ENCODE data around the gene TBC1D5. TPM values are rescaled to one million over a fixed set of nuclear protein-coding genes. Genes with fewer than 3 reads are reported as not detected.

TBC1D5 gene
- total RNA-seq, 1 donor from 2014 or later = 75.6 TPM

GRCh38 chr3:17742880-17743657, 638 bp upstream of the TBC1D5 start:
- peak overlapping the region; percentile 90 for H3K4me3 ChIP-seq
- TF ChIP-seq CTCF (IDR thresholded peaks at IDR 0.05) = no peak
- no peaks in the 10 kb centered on the region for H3K9me3 ChIP-seq
- peak overlapping the region; percentile 98 for H3K27ac ChIP-seq
- H3K27me3 ChIP-seq (ENCODE audit: low read depth) = no peaks in the 10 kb centered on the region
- H3K4me1 ChIP-seq = peaks cover 32% of the 10 kb centered on the region
- DNase-seq (no peak), ATAC-seq (no peak)
- intact Hi-C loops (cut with DNase I) = no loop called here
- H3K36me3 ChIP-seq = no peaks in the 10 kb centered on the region

- no peak for ATAC-seq
- Histone ChIP-seq H3K36me3 (no peaks in the 10 kb centered on the region), H3K27ac (peak overlapping the region; percentile 98), H3K4me1 (peaks cover 32% of the 10 kb centered on the region), H3K4me3 (peak overlapping the region; percentile 90), H3K9me3 (no peaks in the 10 kb centered on the region), H3K27me3 (ENCODE audit: low read depth) (no peaks in the 10 kb centered on the region)
- DNase-seq = no peak
- intact Hi-C loops (cut with DNase I) = no loop called here
- TF ChIP-seq CTCF (IDR thresholded peaks at IDR 0.05) = no peak
Measured at GRCh38 chr3:17741621-17742101, 770 bp downstream of the TBC1D5 start.

GRCh38 chr3:17740721-17741141, 1.7 kb downstream of the TBC1D5 start:
- DNase-seq = no peak
- H3K27ac ChIP-seq = peak overlapping the region; percentile 98
- intact Hi-C loops (cut with DNase I) = no loop called here
- H3K27me3 ChIP-seq (ENCODE audit: low read depth) = no peaks in the 10 kb centered on the region
- no peaks in the 10 kb centered on the region for H3K9me3 ChIP-seq
- H3K4me1 ChIP-seq = peaks cover 32% of the 10 kb centered on the region
- no peak for ATAC-seq
- no peaks in the 10 kb centered on the region for H3K36me3 ChIP-seq
- H3K4me3 ChIP-seq = peak overlapping the region; percentile 90
- TF ChIP-seq CTCF (IDR thresholded peaks at IDR 0.05) = no peak

- H3K27ac ChIP-seq = no peak overlapping the region
- H3K4me1 ChIP-seq = peaks cover 32% of the 10 kb centered on the region
- DNase-seq (no peak), ATAC-seq (no peak)
- intact Hi-C loops (cut with DNase I) = no loop called here
- H3K4me3 ChIP-seq = no peak overlapping the region
- TF ChIP-seq CTCF (IDR thresholded peaks at IDR 0.05) = no peak
- H3K36me3 ChIP-seq = no peaks in the 10 kb centered on the region
- H3K27me3 ChIP-seq (ENCODE audit: low read depth) = no peaks in the 10 kb centered on the region
- H3K9me3 ChIP-seq = no peaks in the 10 kb centered on the region
Measured at GRCh38 chr3:17738921-17739320, 3.5 kb downstream of the TBC1D5 start.

GRCh38 chr3:17738219-17738618, 4.2 kb downstream of the TBC1D5 start:
- TF ChIP-seq CTCF (IDR thresholded peaks at IDR 0.05) = no peak
- H3K27ac ChIP-seq = no peak overlapping the region
- no peaks in the 10 kb centered on the region for H3K9me3 ChIP-seq
- intact Hi-C loops (cut with DNase I) = no loop called here
- no peak overlapping the region for H3K4me3 ChIP-seq
- no peaks in the 10 kb centered on the region for H3K27me3 ChIP-seq (ENCODE audit: low read depth)
- peaks cover 27% of the 10 kb centered on the region for H3K4me1 ChIP-seq
- ATAC-seq = no peak
- DNase-seq = no peak
- no peaks in the 10 kb centered on the region for H3K36me3 ChIP-seq
